ENCODE measurements around the gene PAIP1. TPM values are rescaled to one million over a fixed set of nuclear protein-coding genes. Genes with fewer than 3 reads are reported as not detected.
"Not testable (repeated sequence)": the region's sequence is repeated elsewhere in the genome, so short reads cannot be mapped to it uniquely, and the experiment has no call there.

The PAIP1 gene
- total RNA-seq, 4 donors from 2014 or later = 41.5 to 69.1 (median 47.4) TPM

DNA sequence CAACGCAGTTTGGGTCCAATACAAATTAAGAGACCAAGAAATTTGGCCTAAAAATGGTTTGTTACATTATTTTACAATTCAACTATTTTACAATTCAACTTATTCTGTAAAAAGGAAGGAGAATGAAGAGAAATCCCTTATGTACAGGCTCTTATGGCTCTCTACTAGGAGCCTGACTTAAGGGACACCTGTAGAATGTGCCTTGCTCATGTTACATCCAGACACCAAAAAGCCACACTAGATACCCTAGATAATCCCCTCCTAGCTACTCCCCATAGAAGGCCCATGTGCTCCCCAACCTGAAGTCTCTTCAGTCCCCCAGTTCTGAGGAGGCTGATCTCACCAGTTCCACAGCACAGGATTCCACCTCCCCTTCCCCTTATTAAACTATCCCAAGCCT is 32.0 kb upstream of the PAIP1 start:
- H3K27me3 ChIP-seq = no peaks in the 10 kb centered on the region
- 34% methylated on average over 1 of the region's 1 CpG for WGBS
- H3K4me1 ChIP-seq = no peaks in the 10 kb centered on the region
- H3K27ac ChIP-seq = no peak overlapping the region
- TF ChIP-seq POLR2A (IDR thresholded peaks at IDR 0.05) (no peak), EP300 (IDR thresholded peaks at IDR 0.05) (no peak), POLR2AphosphoS5 (IDR thresholded peaks at IDR 0.05) (no peak)
- TF ChIP-seq, protein P1, sequence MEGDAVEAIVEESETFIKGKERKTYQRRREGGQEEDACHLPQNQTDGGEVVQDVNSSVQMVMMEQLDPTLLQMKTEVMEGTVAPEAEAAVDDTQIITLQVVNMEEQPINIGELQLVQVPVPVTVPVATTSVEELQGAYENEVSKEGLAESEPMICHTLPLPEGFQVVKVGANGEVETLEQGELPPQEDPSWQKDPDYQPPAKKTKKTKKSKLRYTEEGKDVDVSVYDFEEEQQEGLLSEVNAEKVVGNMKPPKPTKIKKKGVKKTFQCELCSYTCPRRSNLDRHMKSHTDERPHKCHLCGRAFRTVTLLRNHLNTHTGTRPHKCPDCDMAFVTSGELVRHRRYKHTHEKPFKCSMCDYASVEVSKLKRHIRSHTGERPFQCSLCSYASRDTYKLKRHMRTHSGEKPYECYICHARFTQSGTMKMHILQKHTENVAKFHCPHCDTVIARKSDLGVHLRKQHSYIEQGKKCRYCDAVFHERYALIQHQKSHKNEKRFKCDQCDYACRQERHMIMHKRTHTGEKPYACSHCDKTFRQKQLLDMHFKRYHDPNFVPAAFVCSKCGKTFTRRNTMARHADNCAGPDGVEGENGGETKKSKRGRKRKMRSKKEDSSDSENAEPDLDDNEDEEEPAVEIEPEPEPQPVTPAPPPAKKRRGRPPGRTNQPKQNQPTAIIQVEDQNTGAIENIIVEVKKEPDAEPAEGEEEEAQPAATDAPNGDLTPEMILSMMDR (IDR thresholded peaks at IDR 0.05) = no peak
- H3K36me3 ChIP-seq = no peaks in the 10 kb centered on the region
- H3K4me3 ChIP-seq = no peak overlapping the region
- DNase-seq (ENCODE audit: low spot score in 2 of 2) = no peak
- no peaks in the 10 kb centered on the region for H3K9me3 ChIP-seq

DNA sequence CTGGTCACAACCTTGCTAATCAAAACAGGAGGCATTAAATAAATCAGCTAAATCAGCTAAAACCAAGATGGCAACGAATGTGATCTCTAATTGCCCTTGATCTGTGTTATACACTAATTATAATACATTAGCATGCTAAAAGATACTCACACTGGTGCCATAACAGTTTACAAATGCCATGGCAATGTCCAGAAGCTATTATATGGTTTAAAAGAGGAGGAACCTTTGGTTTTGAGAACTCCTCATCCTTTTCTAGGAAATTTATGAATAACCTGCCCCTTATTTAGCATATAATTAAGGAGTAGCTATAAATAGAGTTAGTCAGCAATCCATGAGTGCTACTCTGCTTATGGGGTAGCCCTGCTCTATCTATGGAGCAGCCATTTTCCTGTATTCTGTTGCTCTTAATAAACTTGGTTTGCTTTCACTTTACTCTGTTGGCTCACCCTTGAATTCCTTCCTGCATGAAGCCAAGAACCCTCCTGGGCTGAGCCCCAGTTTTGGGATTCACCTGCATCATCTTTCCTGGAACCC is 27.4 kb upstream of the PAIP1 start:
- no peaks in the 10 kb centered on the region for H3K9me3 ChIP-seq
- H3K27me3 ChIP-seq = no peaks in the 10 kb centered on the region
- WGBS = 95% methylated on average over 1 of the region's 1 CpG
- TF ChIP-seq EP300 (IDR thresholded peaks at IDR 0.05) (no peak), POLR2A (IDR thresholded peaks at IDR 0.05) (no peak), POLR2AphosphoS5 (IDR thresholded peaks at IDR 0.05) (no peak)
- TF ChIP-seq, protein P1 (IDR thresholded peaks at IDR 0.05) = no peak
- H3K36me3 ChIP-seq = no peaks in the 10 kb centered on the region
- no peak overlapping the region for H3K4me3 ChIP-seq
- H3K27ac ChIP-seq = no peak overlapping the region
- DNase-seq (ENCODE audit: low spot score in 2 of 2) = no peak
- no peaks in the 10 kb centered on the region for H3K4me1 ChIP-seq

DNA sequence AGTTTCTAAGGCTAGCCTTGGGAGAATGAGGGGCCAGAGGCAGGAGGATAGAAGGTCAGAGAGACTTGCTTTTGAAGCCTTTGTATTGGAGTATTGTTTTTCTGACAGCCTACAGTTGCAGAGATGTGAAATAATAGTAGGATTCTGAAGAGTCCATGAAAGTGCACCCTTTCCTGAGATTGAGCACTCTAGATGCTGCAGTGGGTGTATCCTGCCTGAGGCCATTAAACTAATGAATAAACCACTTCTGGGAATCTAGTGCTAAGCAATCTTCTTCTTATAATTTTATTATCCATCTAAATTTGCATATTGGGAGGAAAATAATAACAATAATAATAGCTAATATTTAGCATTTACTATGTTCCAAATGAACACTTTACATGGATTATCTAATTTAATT is 26.8 kb upstream of the PAIP1 start:
- Histone ChIP-seq H3K27ac (no peak overlapping the region), H3K4me3 (no peak overlapping the region), H3K9me3 (no peaks in the 10 kb centered on the region), H3K27me3 (no peaks in the 10 kb centered on the region), H3K4me1 (no peaks in the 10 kb centered on the region), H3K36me3 (no peaks in the 10 kb centered on the region)
- DNase-seq (ENCODE audit: low spot score in 2 of 2) = no peak
- no peak for TF ChIP-seq POLR2AphosphoS5 (IDR thresholded peaks at IDR 0.05)
- TF ChIP-seq, protein P1 (IDR thresholded peaks at IDR 0.05) = no peak
- no peak for TF ChIP-seq POLR2A (IDR thresholded peaks at IDR 0.05)
- no peak for TF ChIP-seq EP300 (IDR thresholded peaks at IDR 0.05)

DNA sequence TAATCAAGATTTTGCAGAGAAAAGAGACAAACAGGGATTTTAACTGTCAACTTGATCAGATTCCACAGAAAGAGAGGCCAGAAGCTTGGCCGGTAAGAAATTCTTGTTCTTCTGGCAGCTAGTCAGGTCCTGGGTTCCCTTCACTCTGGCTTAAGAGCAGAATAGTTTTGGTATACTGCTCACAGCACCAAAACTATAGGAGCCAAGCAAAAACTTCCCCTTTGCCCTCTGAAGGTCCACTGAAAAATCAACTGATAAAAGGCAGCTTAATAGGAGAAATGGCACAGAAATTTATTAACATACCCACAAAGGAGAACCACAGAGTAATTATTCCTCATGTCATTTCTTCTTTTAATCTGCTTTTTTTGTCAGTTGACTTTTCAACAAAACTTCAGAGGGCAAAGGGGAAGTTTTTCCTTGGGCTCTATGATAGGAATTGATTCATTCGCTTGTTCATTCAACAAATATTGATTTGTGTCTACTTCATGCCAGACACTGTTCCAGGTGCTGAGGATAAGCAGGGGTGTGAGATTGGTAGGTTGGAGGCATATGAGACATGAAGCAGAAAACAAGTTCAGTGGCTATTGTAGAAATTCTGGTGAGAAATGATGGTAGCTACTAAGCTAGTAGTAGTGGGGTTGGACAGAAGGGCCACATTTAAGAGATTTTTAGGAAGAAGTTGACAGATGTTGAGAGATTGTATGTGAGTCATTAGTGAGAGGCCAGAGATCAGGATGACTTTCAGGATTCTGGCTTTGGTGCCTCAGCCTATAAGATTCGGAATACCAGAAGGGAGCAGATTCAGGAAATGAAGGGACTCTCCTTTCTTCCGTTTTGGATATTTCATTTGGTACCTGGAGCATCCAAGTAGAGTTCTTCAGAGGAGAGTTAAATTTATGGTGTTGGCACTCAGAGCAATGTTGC is 25.5 kb upstream of the PAIP1 start:
- Histone ChIP-seq H3K9me3 (no peaks in the 10 kb centered on the region), H3K27me3 (no peaks in the 10 kb centered on the region), H3K36me3 (no peaks in the 10 kb centered on the region), H3K4me3 (no peak overlapping the region), H3K4me1 (no peaks in the 10 kb centered on the region), H3K27ac (no peak overlapping the region)
- 86% methylated on average over 4 of the region's 4 CpGs for WGBS
- TF ChIP-seq POLR2A (IDR thresholded peaks at IDR 0.05) = no peak
- no peak for TF ChIP-seq EP300 (IDR thresholded peaks at IDR 0.05)
- no peak for TF ChIP-seq POLR2AphosphoS5 (IDR thresholded peaks at IDR 0.05)
- TF ChIP-seq, protein P1 (IDR thresholded peaks at IDR 0.05) = no peak
- no peak for DNase-seq (ENCODE audit: low spot score in 2 of 2)

DNA sequence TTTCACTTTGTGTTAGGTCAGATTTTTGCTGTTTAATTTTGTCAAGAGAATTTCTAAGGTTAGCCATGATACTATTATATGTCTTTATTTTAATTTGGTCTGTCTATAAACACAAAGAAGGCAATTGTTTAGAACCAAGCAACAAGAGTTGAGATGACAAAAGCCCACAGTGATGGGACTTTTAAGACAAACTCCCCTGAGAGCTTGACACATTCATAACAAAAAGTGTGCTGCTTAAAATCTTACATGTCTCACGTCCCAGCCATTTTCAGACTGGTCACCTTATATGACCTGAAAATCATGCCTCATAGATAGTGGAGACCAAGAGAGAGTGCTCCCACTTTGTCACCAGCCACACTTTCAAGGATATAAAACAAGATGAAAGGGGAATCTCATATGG is 24.5 kb upstream of the PAIP1 start:
- no peak overlapping the region for H3K27ac ChIP-seq
- DNase-seq (ENCODE audit: low spot score in 2 of 2) = no peak
- H3K4me1 ChIP-seq = no peaks in the 10 kb centered on the region
- H3K4me3 ChIP-seq = no peak overlapping the region
- TF ChIP-seq POLR2A (IDR thresholded peaks at IDR 0.05) = no peak
- TF ChIP-seq POLR2AphosphoS5 (IDR thresholded peaks at IDR 0.05) = no peak
- TF ChIP-seq EP300 (IDR thresholded peaks at IDR 0.05) = no peak
- TF ChIP-seq, protein P1 (IDR thresholded peaks at IDR 0.05) = no peak
- H3K9me3 ChIP-seq = no peaks in the 10 kb centered on the region
- no peaks in the 10 kb centered on the region for H3K36me3 ChIP-seq
- 94% methylated on average over 1 of the region's 1 CpG for WGBS
- no peaks in the 10 kb centered on the region for H3K27me3 ChIP-seq

DNA sequence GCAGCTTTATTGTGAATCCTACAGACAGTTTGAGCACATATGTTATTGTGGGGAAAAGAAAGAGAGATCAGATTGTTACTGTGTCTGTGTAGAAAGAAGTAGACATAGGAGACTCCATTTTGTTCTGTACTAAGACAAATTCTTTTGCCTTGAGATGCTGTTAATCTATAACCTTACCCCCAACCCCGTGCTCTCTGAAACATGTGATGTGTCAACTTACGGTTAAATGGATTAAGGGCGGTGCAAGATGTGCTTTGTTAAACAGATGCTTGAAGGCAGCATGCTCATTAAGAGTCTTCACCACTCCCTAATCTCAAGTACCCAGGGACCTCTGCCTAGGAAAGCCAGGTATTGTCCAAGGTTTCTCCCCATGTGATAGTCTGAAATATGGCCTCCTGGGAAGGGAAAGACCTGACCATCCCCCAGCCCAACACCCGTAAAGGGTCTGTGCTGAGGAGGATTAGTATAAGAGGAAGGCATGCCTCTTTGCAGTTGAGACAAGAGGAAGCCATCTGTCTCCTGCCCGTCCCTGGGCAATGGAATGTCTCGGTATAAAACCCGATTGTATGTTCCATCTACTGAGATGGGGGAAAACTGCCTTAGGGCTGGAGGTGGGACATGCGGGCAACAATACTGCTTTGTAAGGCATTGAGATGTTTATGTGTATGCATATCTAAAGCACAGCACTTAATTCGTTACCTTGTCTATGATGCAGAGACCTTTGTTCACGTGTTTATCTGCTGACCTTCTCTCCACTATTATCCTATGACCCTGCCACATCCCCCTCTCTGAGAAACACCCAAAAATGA is 23.7 kb upstream of the PAIP1 start:
- WGBS = 87% methylated on average over 10 of the region's 10 CpGs

More for the DNA sequence above, 23.7 kb upstream of the PAIP1 start:
- H3K27ac ChIP-seq; H3K36me3 ChIP-seq; H3K4me3 ChIP-seq; DNase-seq (ENCODE audit: low spot score in 2 of 2); H3K4me1 ChIP-seq; H3K27me3 ChIP-seq; H3K9me3 ChIP-seq: not testable (repeated sequence)

Measured in suprapubic skin (tissue), 4 donors.